DMS79 treated with DMSO at 0.1 percent for 48 hours (cell line): ENCODE measurements around the gene FUCA1.

Experiments
- DNase-seq: peaks from one replicate; lab custom pipeline; 2025; lab: John Stamatoyannopoulos, UW

The FUCA1 gene

DNA sequence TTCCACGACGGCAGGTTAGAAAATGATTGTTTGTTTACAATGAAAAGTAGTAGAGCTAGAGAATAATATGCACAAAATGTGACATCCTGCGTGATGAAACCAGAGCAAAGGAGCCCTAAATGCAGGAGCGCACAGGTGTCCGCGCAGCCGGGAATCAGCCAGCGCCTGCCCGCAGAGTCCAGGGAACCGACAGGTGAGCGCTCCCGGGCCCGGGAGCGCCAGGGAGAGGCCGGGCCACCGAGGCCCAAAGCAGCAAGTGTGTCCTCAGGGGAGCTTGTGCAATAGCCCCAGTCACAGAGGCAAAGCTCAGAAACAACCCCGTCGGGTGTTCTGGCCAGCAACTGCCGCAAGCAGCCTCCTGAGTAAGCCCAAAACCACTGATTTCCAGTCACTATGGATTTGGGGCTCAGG lies 66.7 kb downstream of the FUCA1 start:
- peak; percentile 34 for DNase-seq

- DNase-seq, result peak; percentile 81
Observed at GRCh38 chr1:23800400-23801337, 67.4 kb downstream of the FUCA1 start, which contains the start of gene GALE. TSS of gene GALE (minus strand) at chr1:23800754. CDS start at chr1:23799007, 1,747 bp downstream.

DNA sequence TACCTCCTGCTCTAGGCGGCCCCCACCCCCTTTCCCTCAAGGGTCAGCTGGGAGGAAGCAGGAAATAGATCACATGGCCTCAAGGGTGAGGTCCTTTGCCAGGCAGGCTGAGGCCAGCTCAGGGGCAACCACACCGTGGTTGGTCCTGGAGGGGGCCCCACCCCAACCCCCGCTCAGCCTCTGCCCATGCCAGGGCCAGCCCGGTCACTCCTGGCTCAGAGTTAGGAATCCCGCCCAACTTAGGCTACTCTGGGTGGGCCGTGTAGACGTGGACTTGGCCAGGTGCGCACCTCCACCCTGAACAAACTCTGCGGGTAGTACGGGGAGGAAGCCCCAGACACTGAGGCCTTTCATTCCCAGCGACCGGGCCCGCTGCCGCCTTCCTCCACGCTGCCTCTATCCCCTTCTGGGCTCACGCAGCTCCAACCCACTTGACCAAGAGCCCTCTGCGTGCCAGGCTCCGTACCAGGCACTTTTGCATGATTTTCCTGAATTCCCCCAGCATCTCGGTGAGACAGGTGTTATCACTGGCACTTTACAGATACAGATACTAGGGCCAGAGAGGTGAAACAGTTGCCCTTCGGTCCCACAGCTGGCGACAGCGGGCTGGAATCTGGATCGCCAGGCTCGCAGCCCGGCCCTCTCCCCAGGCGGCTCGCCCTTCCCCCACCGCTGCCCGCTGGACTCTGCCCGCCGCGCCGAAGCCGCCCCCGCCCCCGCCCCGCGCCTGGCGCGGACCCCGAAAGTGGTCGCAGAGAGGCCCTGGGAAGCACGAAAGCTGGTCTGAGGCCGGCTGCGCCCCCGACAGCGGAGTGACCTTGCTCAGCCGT lies 68.3 kb downstream of the FUCA1 start:
- no peak for DNase-seq

- DNase-seq, result no peak
Observed at GRCh38 chr1:23799255-23799569, 68.9 kb downstream of the FUCA1 start.

GRCh38 chr1:23798662-23799142 lies 69.4 kb downstream of the FUCA1 start:
- no peak for DNase-seq

DNA sequence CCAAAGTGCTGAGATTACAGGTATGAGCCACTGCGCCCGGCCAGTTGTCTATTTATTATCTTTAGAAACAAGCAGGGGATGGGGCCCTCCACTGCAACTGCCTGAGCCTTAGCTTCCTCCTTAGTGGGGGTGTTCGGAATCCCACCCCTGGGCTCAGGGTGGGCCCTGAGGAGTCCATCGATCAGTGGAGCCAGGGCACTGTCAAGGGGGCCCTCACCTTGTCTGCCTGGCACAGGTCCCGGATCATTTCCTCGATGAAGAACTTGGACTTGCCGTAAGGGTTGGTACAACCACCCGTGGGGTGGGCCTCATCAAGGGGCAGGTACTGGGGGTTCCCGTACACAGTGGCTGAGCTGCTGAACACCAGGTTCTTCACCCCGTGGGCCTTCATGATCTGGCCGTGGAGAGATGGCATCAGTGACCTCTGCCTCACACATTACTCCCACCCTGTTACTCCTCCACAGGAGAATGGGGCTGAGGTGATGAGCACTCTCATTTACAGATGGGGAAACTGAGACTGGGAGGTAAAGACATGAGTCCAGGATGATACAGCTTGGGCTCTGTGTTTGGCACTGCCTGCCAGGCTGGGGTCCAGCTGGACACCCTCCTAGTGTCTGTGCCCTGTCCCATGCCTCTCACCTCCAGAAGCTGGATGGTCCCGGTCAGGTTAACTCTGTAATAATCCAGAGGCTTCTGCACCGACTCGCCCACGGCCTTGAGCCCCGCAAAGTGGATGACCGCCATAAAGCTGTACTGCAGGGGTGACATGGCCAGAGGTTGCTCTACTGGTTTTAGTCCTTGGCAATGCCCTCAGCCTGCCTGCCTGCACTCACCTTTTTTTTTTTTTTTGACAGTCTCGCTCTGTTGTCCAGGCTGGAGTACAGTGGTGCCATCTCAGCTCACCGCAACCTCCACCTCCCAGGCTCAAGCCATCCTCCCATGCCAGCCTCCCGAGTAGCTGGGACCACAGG lies 70.3 kb downstream of the FUCA1 start:
- no peak for DNase-seq

DNA sequence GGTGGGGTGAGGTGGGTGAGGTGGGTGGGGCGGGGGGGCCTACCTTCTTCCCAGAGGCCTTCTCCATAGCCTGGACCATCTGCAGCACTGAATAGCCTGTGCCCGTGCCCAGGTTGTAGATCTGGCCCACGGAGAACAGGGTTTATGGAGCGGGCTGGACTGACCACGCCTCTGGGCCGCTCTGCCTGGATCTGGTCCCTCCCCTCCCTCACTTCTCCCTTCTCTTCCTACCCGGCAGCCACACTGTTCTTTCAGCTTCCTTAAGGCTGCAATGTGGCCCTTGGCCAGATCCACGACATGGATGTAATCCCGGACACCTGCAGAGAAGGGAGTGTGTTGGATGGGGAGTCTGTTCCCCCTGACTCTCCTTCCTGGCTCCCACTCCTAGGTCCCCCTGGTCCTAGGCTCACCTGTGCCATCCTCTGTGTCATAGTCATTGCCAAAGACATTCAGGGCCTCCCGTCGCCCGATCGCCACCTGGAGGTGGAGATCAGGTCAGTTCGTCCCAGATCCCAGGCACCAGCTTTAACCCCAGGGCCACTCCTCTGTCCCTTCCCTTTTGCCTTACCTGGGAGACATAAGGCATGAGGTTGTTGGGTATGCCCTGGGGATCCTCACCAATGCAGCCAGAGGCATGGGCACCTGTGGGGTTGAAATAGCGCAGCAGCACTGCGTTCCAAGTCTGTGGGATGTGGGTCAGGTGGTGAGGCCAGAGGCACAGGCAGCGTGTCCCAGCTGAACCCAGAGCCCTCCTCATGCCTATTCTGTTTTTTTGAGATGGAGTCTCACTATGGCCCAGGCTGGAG lies 71.4 kb downstream of the FUCA1 start:
- DNase-seq, result no peak

GRCh38 chr1:23795676-23796465 lies 72.2 kb downstream of the FUCA1 start:
- DNase-seq, result no peak
